HepG2 (cell line): ENCODE results near the gene PRMT2. TPM values are rescaled to one million over a fixed set of nuclear protein-coding genes. Genes with fewer than 3 reads are reported as not detected.

ENCODE experiments used
- ATAC-seq: fragments of 200-7000 bp; cut with Tn5 transposase; 3 replicates; pipeline ENCODE4 v1.9.1; 2020; ENCODE audit warnings: mild to moderate bottlenecking, moderate library complexity
- BruUV-seq: library from RNA; stranded (reverse); fragments of 400-500 nt; replicated peaks from 2 replicates; lab custom pipeline; 2021; lab: Mats Ljungman, UMichigan
- CTCF ChIA-PET: fragments of 300-600 bp; formaldehyde crosslinking; extraction: SDS; loops from one replicate; lab custom pipeline; 2021; ENCODE audit warnings: low total read pairs, inconsistent platforms, low intra/inter-chr PET ratio; lab: Yijun Ruan, JAX
- POLR2A ChIA-PET: fragments of 350-600 bp; sonication (Branson Sonifier 250); formaldehyde crosslinking; loops from one replicate; lab custom pipeline; 2020; ENCODE audit warnings: antibody characterized with exemption, inconsistent platforms; lab: Yijun Ruan, JAX
- DNase-seq: peaks from one replicate; pipeline ENCODE4 v3.0.0-alpha.2; 2015; ENCODE audit warnings: low spot score
- FAIRE-seq: peaks from 3 replicates; lab custom pipeline; 2011; peaks lifted over from hg19 to GRCh38; lab: Jason Lieb, UNC
- H2AFZ ChIP-seq: one replicate; pipeline ENCODE4 v1.6.1; 2011; ENCODE audit warnings: low read length, inconsistent platforms
- H3K27ac ChIP-seq: fragments of 300-600 bp; 3 replicates; pipeline ENCODE4 v1.8.0; 2011; ENCODE audit warnings: mixed run types, mild to moderate bottlenecking, mixed read lengths, low read length, inconsistent platforms; ENCODE audit not compliant: insufficient read depth; ENCODE audit errors: extremely low read length
- H3K27me3 ChIP-seq, 2 experiments: fragments of 200-600 bp in 1 of 2; 2 replicates in 1 of 2; 3 replicates in 1 of 2; pipeline versions ENCODE4 v1.6.0 to v1.8.0; 2011; ENCODE audit warnings: low read length in 2 of 2, mild to moderate bottlenecking in 2 of 2, moderate library complexity in 2 of 2, inconsistent platforms in 1 of 2; ENCODE audit not compliant: insufficient read depth in 2 of 2, control insufficient read depth in 1 of 2
- H3K36me3 ChIP-seq, 2 experiments: fragments of 200-600 bp in 1 of 2; replicated peaks in 1 of 2; 2 replicates in 1 of 2; 3 replicates in 1 of 2; pipeline versions ENCODE4 v1.5.1 to v1.8.0; 2011; ENCODE audit warnings: low read length in 2 of 2, inconsistent platforms in 1 of 2; ENCODE audit not compliant: insufficient read depth in 2 of 2, control insufficient read depth in 1 of 2
- H3K4me1 ChIP-seq: 2 replicates; pipeline ENCODE4 v1.5.1; 2012; ENCODE audit warnings: low read length, inconsistent platforms; ENCODE audit not compliant: insufficient read depth
- H3K4me2 ChIP-seq: 2 replicates; pipeline ENCODE4 v1.6.0; 2011; ENCODE audit warnings: low read depth, low read length, inconsistent platforms
- H3K4me3 ChIP-seq, 3 experiments: fragments of 200-600 bp in 1 of 3; sonication (generic), shearing (Covaris generic) in 1 of 3; replicated peaks in 1 of 3; 2 replicates each; pipeline ENCODE4 v1.5.1; 2011 to 2016; ENCODE audit warnings: low read length in 3 of 3, inconsistent platforms in 2 of 3, low read depth in 2 of 3, mild to moderate bottlenecking in 2 of 3, control low read depth in 1 of 3, mixed read lengths in 1 of 3; ENCODE audit not compliant: insufficient read depth in 1 of 3
- H3K79me2 ChIP-seq: one replicate; pipeline ENCODE4 v1.6.1; 2011; ENCODE audit warnings: low read length, inconsistent platforms; ENCODE audit not compliant: insufficient read depth
- H3K9ac ChIP-seq: 2 replicates; pipeline ENCODE4 v1.6.0; 2011; ENCODE audit warnings: mild to moderate bottlenecking, low read depth, low read length, inconsistent platforms; ENCODE audit not compliant: insufficient read depth
- H3K9me3 ChIP-seq: 2 replicates; pipeline ENCODE4 v1.5.1; 2012; ENCODE audit warnings: mild to moderate bottlenecking, low read length
- H4K20me1 ChIP-seq: 2 replicates; pipeline ENCODE4 v1.6.0; 2011; ENCODE audit warnings: inconsistent platforms, mild to moderate bottlenecking, low read length, moderate library complexity; ENCODE audit not compliant: insufficient read depth
- ATM ChIP-seq: fragments of 450-650 bp; IDR thresholded peaks from 2 replicates; pipeline ENCODE4 v1.7.1; 2017; ENCODE audit warnings: mild to moderate bottlenecking, borderline replicate concordance
- HOXD1 ChIP-seq: sonication (generic); formaldehyde crosslinking; IDR thresholded peaks from 2 replicates; pipeline ENCODE4 v1.5.0; 2020; ENCODE audit warnings: missing genetic modification reagents
- MBD4 ChIP-seq: IDR thresholded peaks from 2 replicates; pipeline ENCODE4 v1.6.1; 2012; ENCODE audit warnings: low read length, inconsistent platforms, borderline replicate concordance
- NFYB ChIP-seq: sonication (generic); formaldehyde crosslinking; IDR thresholded peaks from 2 replicates; pipeline ENCODE4 v1.4.0; 2020; ENCODE audit warnings: missing genetic modification reagents
- NFYC ChIP-seq: IDR thresholded peaks from 2 replicates; pipeline ENCODE4 v1.6.1; 2016; ENCODE audit warnings: missing genetic modification reagents, missing compliant biosample characterization
- SMARCC2 ChIP-seq: fragments of 450-650 bp; IDR thresholded peaks from 2 replicates; pipeline ENCODE4 v1.6.1; 2017; ENCODE audit warnings: antibody characterized with exemption, mild to moderate bottlenecking
- ZNF205 ChIP-seq: IDR thresholded peaks from 2 replicates; pipeline ENCODE4 v1.6.1; 2018; ENCODE audit warnings: missing biosample characterization, missing genetic modification reagents
- WGBS: methylation state at CpG from one replicate; pipeline ENCODE4 v1.1.6; 2017; ENCODE audit warnings: low lambda C conversion rate; 5-methylcytosine and 5-hydroxymethylcytosine counted together
- in situ Hi-C: cut with HindIII; loops from 2 replicates; pipeline ENCODE4 v1.10.0; 2017; ENCODE audit warnings: low pct_unique_long_range_greater_than_20kb; ENCODE audit not compliant: extremely low pct_ligation_motif_present
- intact Hi-C: fragments of 100-400 bp; cut with micrococcal nuclease; formaldehyde crosslinking; loops from one replicate; pipeline ENCODE4 v1.10.0; 2022; ENCODE audit not compliant: unreplicated experiment
- polyA plus RNA-seq, 8 experiments: library from polyadenylated mRNA; depleted of rRNA in 3 of 8; stranded (reverse) in 7 of 8; unstranded in 1 of 8; fragments of >200 nt; fragmentation: Illumina TruSeq in 4 of 8; extraction: Trizol in 4 of 8; gene quantifications; 2 replicates each; pipeline versions ENCODE4 v1.2.1 to v1.2.3, GENCODE V29; 2011 to 2016; ENCODE audit warnings: low read depth in 4 of 8, missing spikeins in 1 of 8, mixed read lengths in 1 of 8; ENCODE audit not compliant: insufficient read depth in 1 of 8
- total RNA-seq, 5 experiments: library from RNA; depleted of rRNA; stranded (reverse); fragments of >200 nt; fragmentation: Illumina TruSeq; extraction: Trizol; gene quantifications; 2 replicates each; pipeline ENCODE4 v1.2.3, GENCODE V29; 2016; ENCODE audit warnings: low read depth in 1 of 5

Gene PRMT2
- total and polyA plus RNA-seq, 2 of the 13 experiments (the other 11 are each of a cell fraction or from before 2014, with no cell fraction given): 54.4 to 78.8 TPM

GRCh38 chr21:46597896-46598343 lies 37.6 kb upstream of the PRMT2 start:
- ChIA-PET POLR2A (interaction anchor here (1.4 to 2.1 kb wide), 2 partner anchors 16 to 38 kb away, joined by 4 to 6 read pairs; partner anchors contain the start of gene PRMT2), CTCF (no interaction called here)
- H3K4me1 ChIP-seq: peaks cover 55% of the 10 kb centered on the region
- no peak overlapping the region for H2AFZ ChIP-seq
- H3K9me3 ChIP-seq: peaks cover 13% of the 10 kb centered on the region; the same call in 1 of the 2 replicates
- no peak overlapping the region for H3K4me2 ChIP-seq
- H3K27ac ChIP-seq: no peak overlapping the region
- no peak for DNase-seq
- WGBS: 91% methylated on average over 15 of the region's 20 CpGs
- FAIRE-seq: no peak
- no TSS peak for BruUV-seq
- no peak for ATAC-seq
- H3K27me3 ChIP-seq: peaks cover 0 to 5% of the 10 kb centered on the region in 2 experiments; a peak in 1 of 5 replicates
- H3K9ac ChIP-seq: no peak overlapping the region
- no peaks in the 10 kb centered on the region for H3K79me2 ChIP-seq
- intact Hi-C loops (loop anchor here (2.0 kb wide), 1 partner anchor 15 kb away; no protein-coding TSS in a partner anchor), in situ Hi-C loops (no loop called here)
- H3K4me3 ChIP-seq: no peak overlapping the region
- no peaks in the 10 kb centered on the region for H3K36me3 ChIP-seq
- H4K20me1 ChIP-seq: no peaks in the 10 kb centered on the region
- TF ChIP-seq HOXD1 (CRISPR knock-in tag): no peak
- no peak for TF ChIP-seq ZNF205 (CRISPR knock-in tag)
- no peak for TF ChIP-seq SMARCC2
- TF ChIP-seq NFYB (CRISPR knock-in tag): peak; percentile 63
- no peak for TF ChIP-seq ATM
- no peak for TF ChIP-seq MBD4
- TF ChIP-seq NFYC (CRISPR knock-in tag): 0 out of 2 replicates have a peak, but pooled peaks have one; percentile 18
